Dendritic cell treated with granulocyte-macrophage colony-stimulating factor and Interleukin-4, amounts not matched to agents 40 ng/mL and 50 ng/mL, for 4 days (primary cell): ENCODE results near the gene KCNIP4.

Experiments
- H3K27ac Mint-ChIP-seq: one replicate; pipeline ENCODE4 v1.8.0; 2022; ENCODE audit warnings: mild to moderate bottlenecking, mixed read lengths
- H3K27me3 Mint-ChIP-seq: one replicate; pipeline ENCODE4 v1.8.0; 2022; ENCODE audit warnings: mild to moderate bottlenecking, mixed read lengths
- H3K36me3 Mint-ChIP-seq: one replicate; pipeline ENCODE4 v1.8.0; 2022; ENCODE audit warnings: low read depth, mixed read lengths
- H3K4me1 Mint-ChIP-seq: one replicate; pipeline ENCODE4 v1.8.0; 2022; ENCODE audit warnings: low read depth, mixed read lengths
- H3K4me3 Mint-ChIP-seq: one replicate; pipeline ENCODE4 v1.8.0; 2022; ENCODE audit warnings: mild to moderate bottlenecking, moderate library complexity, mixed read lengths
- H3K9me3 Mint-ChIP-seq: one replicate; pipeline ENCODE4 v1.8.0; 2022; ENCODE audit warnings: mixed read lengths
- intact Hi-C: fragments of 100-400 bp; cut with micrococcal nuclease; formaldehyde crosslinking; loops from one replicate; pipeline ENCODE4 v1.15.0; 2022

Gene KCNIP4

DNA sequence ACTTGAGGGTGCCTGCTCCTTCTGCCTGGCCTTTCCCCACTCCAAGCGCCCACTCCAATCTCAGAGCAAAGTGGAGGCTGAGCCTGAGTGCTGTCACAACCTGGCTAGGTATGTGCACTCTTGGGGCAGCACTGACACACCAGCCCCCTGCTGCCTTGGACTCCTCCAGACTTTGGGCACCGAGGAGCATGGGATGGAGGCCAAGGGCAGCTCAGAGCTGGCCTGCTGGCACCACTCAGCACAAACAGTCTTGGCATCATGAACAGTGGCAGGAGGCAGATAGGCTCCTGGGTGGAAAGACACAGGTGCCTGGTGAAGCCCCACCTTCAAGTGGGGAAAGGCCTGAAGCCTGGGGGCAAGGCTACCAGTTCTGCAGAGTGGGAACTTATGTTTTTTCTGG lies 91.8 kb downstream of the KCNIP4 start:
- H3K27me3 Mint-ChIP-seq = no peaks in the 10 kb centered on the region

DNA sequence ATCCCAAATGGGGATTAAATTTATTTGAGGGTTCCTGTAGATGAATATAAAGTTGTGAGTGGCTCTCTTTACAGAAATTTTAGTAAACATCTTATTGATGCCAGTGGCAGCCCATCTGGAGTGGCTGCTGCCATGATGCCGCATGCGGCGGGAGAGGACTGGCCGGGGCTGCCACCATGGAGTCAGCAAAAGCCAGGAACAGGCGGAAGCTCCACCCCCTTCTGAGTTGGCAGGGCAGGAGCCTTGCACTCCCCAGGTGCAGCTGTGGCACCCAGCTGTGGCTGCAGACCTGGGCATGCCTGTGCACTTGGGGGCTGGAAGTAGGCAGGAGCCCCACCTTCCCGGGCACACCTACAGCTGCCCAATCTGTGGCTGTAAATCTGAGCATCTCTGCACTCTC lies 92.3 kb downstream of the KCNIP4 start:
- H3K4me1 Mint-ChIP-seq = no peaks in the 10 kb centered on the region
- H3K27me3 Mint-ChIP-seq = no peaks in the 10 kb centered on the region
- peaks cover 18% of the 10 kb centered on the region for H3K9me3 Mint-ChIP-seq
- H3K36me3 Mint-ChIP-seq = no peaks in the 10 kb centered on the region
- H3K27ac Mint-ChIP-seq = no peak overlapping the region
- intact Hi-C loops = no loop called here
- no peak overlapping the region for H3K4me3 Mint-ChIP-seq

More for the DNA sequence above, 91.8 kb downstream of the KCNIP4 start:
- Mint-ChIP-seq H3K36me3 (no peaks in the 10 kb centered on the region), H3K4me3 (no peak overlapping the region), H3K4me1 (no peaks in the 10 kb centered on the region), H3K27ac (no peak overlapping the region), H3K9me3 (peaks cover 18% of the 10 kb centered on the region)
- intact Hi-C loops = no loop called here

DNA sequence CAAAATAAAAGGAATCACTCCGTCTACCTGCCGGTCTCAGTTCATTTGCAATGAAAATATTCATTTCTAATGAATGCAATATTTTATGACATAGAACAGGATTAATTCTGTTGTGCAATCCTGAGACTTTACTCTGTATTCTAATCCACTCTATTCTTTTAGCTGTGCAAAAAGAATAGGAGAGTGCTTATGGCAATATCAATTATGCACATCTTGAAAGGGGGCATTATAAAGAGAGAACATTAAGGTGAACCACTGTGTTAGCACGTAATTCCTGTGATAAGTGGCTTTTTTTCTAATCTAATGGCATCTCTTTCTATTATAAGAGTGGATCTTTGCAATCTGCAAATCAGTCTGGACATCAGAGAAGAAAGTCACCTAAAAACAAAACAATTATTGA lies 99.5 kb downstream of the KCNIP4 start:
- H3K4me3 Mint-ChIP-seq = no peak overlapping the region
- H3K9me3 Mint-ChIP-seq = no peaks in the 10 kb centered on the region
- intact Hi-C loops = no loop called here

DNA sequence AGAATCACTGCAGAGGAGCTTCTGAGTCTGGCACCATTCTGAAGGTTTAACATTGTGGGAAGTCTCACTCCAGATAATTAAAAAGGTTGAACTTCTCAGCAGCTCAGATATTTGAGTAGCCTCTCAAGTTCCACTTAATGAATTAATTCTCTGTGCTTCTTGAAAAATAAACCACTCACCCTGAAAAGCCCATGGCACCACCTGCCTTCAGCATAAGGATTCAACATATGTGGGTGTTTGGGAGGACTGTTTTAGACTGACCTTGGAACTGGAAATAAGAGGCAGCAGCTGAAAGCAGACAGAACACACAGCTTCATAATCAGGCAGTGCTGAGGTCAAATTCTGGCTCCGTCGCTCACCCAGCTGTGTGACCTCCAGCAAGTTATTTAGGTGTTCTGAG lies 100.6 kb downstream of the KCNIP4 start:
- Mint-ChIP-seq H3K36me3 (no peaks in the 10 kb centered on the region), H3K4me1 (no peaks in the 10 kb centered on the region), H3K27me3 (no peaks in the 10 kb centered on the region), H3K4me3 (no peak overlapping the region), H3K9me3 (no peaks in the 10 kb centered on the region), H3K27ac (no peak overlapping the region)
- intact Hi-C loops = no loop called here

More for the DNA sequence above, 99.5 kb downstream of the KCNIP4 start:
- no peak overlapping the region for H3K27ac Mint-ChIP-seq
- H3K27me3 Mint-ChIP-seq = no peaks in the 10 kb centered on the region
- H3K36me3 Mint-ChIP-seq = no peaks in the 10 kb centered on the region
- no peaks in the 10 kb centered on the region for H3K4me1 Mint-ChIP-seq

DNA sequence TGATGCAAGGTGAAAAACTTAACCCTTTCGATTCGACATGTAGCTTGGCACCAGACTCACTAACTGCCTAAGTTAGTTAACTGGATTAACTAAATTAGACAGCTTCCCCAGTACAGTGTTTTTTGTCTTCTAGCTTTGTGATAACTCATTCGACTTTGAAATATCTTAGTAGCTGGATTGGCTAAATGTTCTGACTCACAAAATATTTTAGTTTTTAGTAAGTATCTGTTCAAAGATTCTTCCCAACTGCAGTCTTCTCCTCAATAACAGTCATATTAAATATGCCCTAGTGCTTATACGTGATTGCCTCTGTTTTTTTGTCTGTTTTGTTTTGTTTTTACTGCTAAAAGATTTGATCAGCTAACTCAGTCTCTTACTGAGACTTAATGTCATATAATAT lies 102.9 kb downstream of the KCNIP4 start:
- intact Hi-C loops = no loop called here
- Mint-ChIP-seq H3K27me3 (no peaks in the 10 kb centered on the region), H3K4me1 (no peaks in the 10 kb centered on the region), H3K4me3 (no peak overlapping the region), H3K9me3 (no peaks in the 10 kb centered on the region), H3K36me3 (no peaks in the 10 kb centered on the region), H3K27ac (no peak overlapping the region)

DNA sequence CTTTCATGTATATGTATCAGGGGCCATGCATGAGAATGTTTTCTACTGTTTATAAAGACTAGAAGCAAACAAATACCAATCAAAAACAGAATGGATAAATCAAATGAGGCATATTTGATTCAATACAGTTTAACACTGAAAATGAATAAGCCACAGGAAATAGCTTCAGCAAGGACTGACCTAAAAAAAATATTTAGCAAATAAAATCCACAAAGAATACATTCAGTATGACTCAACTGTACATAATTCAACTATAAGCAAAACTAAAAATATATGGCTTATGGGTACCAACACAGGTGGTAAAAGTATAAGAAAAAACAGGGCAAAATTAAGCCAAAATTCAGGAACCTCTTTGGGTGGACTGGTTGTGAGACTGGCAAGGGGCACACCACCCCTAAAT lies 112.9 kb downstream of the KCNIP4 start:
- Mint-ChIP-seq H3K9me3 (no peaks in the 10 kb centered on the region), H3K4me3 (no peak overlapping the region), H3K4me1 (no peaks in the 10 kb centered on the region), H3K27ac (no peak overlapping the region), H3K27me3 (no peaks in the 10 kb centered on the region), H3K36me3 (no peaks in the 10 kb centered on the region)
- intact Hi-C loops = no loop called here

DNA sequence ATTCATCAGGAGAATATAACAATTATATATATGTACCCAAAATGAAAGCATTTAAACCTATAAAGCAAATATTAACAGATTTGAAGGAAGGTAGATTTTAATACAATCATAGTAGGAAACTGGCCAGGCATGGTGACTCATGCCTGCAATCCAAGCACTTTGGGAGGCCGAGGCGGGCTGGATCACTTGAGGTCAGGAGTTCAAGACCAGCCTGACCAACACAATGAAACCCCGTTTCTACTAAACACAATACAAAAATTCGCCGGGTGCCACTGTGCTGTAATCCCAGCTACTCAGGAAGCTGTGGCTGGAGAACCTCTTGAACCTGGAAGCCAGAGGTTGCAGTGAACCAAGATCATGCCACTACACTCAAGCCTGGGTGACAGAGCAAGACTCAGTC lies 118.3 kb downstream of the KCNIP4 start:
- no peaks in the 10 kb centered on the region for H3K9me3 Mint-ChIP-seq
- H3K27ac Mint-ChIP-seq = no peak overlapping the region
- no peaks in the 10 kb centered on the region for H3K27me3 Mint-ChIP-seq
- intact Hi-C loops = no loop called here
- no peak overlapping the region for H3K4me3 Mint-ChIP-seq
- H3K36me3 Mint-ChIP-seq = no peaks in the 10 kb centered on the region
- no peaks in the 10 kb centered on the region for H3K4me1 Mint-ChIP-seq

DNA sequence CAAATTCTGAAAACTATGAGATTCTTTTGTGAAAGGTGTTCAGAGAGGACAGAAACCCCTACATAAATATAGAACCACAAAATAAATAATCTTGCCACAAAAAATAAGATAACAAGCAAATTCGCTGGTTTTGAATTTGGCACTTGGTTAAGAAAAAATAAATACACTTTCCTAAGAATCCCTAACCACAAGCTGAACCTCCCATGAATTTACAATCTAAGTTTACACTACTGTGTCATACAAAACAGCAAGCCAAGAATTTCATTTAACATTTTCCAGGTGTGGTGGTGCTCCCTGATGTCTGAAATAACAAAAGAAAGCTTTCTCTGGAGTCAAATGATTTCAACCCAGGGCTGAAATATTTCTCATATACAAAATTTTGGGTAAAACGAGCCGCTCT lies 121.0 kb downstream of the KCNIP4 start:
- no peak overlapping the region for H3K27ac Mint-ChIP-seq
- H3K4me1 Mint-ChIP-seq = no peaks in the 10 kb centered on the region

DNA sequence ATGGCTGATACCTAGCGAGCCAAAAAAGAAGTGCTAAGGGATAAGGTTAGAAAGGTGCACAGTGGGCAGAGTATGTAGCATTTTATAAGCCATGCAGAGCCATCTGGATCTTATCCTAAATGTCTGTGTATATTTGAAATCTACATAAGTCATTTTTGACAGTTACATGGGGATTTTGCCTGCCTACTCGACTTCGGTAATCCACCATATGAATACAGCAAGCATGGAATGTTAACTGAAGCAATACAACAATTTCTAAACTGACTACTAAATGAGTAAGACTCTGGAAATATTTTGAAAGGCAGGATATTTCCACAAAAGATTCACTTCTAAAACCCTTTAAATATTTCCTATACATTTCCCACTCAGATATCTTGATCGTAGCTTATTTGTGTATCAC lies 122.5 kb downstream of the KCNIP4 start:
- no peaks in the 10 kb centered on the region for H3K27me3 Mint-ChIP-seq
- no peaks in the 10 kb centered on the region for H3K36me3 Mint-ChIP-seq
- H3K9me3 Mint-ChIP-seq = no peaks in the 10 kb centered on the region
- intact Hi-C loops = no loop called here
- no peak overlapping the region for H3K4me3 Mint-ChIP-seq
- no peaks in the 10 kb centered on the region for H3K4me1 Mint-ChIP-seq
- H3K27ac Mint-ChIP-seq = no peak overlapping the region

More for the DNA sequence above, 121.0 kb downstream of the KCNIP4 start:
- Mint-ChIP-seq H3K9me3 (no peaks in the 10 kb centered on the region), H3K4me3 (no peak overlapping the region), H3K27me3 (no peaks in the 10 kb centered on the region), H3K36me3 (no peaks in the 10 kb centered on the region)
- intact Hi-C loops = no loop called here

DNA sequence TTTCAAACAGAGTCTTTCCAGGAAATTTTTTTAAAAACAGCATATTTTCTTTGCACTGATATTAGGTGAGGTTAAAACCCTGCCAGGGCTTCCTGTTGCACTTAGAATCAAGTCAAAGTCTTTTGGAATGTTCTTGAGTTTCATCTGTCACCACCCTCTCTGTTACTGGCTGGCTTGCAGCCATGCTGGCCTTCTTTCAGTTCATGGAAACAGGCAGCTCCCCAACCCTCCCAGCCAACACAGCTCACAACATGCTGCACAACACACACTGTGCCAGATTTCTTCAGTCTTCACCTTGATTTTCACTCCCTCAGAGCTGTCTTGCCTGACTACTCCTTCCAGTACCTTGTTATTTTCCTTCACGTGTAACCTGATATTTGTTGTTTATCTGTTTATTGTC lies 129.5 kb downstream of the KCNIP4 start:
- no peaks in the 10 kb centered on the region for H3K27me3 Mint-ChIP-seq
- H3K9me3 Mint-ChIP-seq = peaks cover 35% of the 10 kb centered on the region
- no peak overlapping the region for H3K4me3 Mint-ChIP-seq
- H3K36me3 Mint-ChIP-seq = no peaks in the 10 kb centered on the region
- intact Hi-C loops = no loop called here
- no peak overlapping the region for H3K27ac Mint-ChIP-seq
- no peaks in the 10 kb centered on the region for H3K4me1 Mint-ChIP-seq

DNA sequence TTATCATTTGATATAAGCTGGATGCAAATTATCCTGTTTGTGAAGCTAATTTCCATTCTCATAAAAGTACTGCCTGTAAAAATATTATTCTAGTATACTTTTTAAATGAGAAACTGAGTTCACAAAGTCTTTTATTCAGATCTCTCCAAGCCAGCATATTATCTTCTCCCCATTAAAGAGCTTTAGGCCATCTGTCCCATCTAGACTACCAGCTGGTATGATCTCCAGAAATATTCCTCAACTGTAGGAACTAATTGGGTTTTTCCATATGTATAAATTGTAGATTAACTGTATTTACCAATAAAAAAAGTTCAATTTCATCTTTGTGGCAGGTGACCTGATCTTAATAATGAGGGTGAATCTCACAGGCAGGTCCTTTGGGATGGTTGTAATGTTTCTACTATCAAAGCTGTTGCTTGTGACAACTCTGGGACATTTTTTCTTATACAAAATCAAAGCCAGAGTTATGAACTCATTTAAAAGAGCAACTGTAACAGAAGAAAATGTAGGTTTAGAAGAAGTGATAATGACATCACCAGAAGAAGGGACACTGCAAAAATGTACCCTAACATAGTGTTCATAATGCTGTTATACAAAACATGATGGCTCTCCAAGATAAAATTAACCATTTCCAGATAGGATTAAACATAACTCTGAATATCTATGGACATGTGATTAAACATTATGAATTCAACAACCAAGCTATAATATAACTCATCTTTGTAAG lies 132.8 kb downstream of the KCNIP4 start:
- Mint-ChIP-seq H3K27ac (no peak overlapping the region), H3K9me3 (peaks cover 35% of the 10 kb centered on the region), H3K36me3 (no peaks in the 10 kb centered on the region), H3K4me3 (no peak overlapping the region), H3K4me1 (no peaks in the 10 kb centered on the region), H3K27me3 (no peaks in the 10 kb centered on the region)
- intact Hi-C loops = no loop called here

DNA sequence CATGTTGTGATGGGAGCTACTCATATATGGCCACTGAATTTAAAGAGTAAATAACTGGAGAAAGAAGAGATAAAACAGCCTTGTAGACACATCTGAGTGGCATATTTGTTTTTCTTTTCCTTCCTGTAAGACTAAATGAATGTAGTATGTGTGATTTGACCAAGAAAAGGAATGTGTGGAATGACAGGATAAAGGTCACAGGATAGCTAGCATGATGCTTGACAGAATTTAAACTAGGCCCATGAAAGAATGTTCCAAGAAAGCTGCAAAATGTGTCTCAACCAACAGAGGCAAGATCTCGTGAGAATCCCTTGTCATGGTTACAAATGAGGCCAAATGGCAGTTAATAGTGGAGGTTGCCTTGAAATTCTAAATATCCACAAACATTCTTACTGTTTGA lies 137.0 kb downstream of the KCNIP4 start:
- Mint-ChIP-seq H3K4me3 (no peak overlapping the region), H3K4me1 (no peaks in the 10 kb centered on the region), H3K27ac (no peak overlapping the region), H3K27me3 (no peaks in the 10 kb centered on the region), H3K9me3 (peaks cover 6% of the 10 kb centered on the region), H3K36me3 (no peaks in the 10 kb centered on the region)
- intact Hi-C loops = no loop called here

DNA sequence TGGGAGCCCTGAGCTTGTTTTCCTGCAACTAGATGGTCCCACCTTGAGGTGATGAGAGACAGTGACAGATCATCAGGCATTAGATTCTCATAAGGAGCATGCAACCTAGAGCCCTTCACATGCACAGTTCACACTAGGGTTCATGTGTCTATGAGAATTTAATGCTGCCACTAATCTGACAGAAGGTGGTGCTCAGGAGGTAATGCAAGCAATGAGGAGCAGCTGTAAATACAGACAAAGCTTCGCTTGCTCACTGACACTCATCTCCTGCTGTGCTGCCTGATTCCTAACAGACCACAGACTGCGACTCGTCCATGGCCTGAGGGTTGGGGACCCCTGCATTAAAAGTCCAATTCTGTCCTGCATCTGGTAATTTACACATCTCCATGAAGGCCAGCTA lies 141.6 kb downstream of the KCNIP4 start:
- no peaks in the 10 kb centered on the region for H3K9me3 Mint-ChIP-seq
- no peaks in the 10 kb centered on the region for H3K36me3 Mint-ChIP-seq
- H3K27me3 Mint-ChIP-seq = no peaks in the 10 kb centered on the region
- no peaks in the 10 kb centered on the region for H3K4me1 Mint-ChIP-seq
- intact Hi-C loops = no loop called here
- no peak overlapping the region for H3K27ac Mint-ChIP-seq
- H3K4me3 Mint-ChIP-seq = no peak overlapping the region

DNA sequence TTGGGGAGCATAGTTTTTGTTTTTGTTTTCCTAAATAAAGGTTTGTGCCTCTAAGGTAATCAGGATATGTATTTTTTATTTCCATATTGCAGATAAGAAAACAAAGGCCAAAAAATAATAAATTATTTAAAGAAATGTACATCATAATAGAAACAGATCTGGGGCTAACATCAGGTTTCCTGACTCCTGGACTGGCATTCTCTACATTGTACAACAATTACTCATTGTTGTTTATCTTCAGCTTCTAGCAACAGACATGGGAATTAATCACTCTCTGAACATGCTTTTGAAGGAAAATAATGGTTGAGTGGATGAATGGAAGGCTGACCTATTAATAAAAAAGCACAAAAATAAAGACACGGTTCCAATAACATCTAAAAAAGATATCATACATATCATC lies 146.2 kb downstream of the KCNIP4 start:
- Mint-ChIP-seq H3K36me3 (no peaks in the 10 kb centered on the region), H3K27ac (no peak overlapping the region), H3K27me3 (no peaks in the 10 kb centered on the region), H3K4me3 (no peak overlapping the region), H3K4me1 (no peaks in the 10 kb centered on the region), H3K9me3 (no peaks in the 10 kb centered on the region)
- intact Hi-C loops = no loop called here

DNA sequence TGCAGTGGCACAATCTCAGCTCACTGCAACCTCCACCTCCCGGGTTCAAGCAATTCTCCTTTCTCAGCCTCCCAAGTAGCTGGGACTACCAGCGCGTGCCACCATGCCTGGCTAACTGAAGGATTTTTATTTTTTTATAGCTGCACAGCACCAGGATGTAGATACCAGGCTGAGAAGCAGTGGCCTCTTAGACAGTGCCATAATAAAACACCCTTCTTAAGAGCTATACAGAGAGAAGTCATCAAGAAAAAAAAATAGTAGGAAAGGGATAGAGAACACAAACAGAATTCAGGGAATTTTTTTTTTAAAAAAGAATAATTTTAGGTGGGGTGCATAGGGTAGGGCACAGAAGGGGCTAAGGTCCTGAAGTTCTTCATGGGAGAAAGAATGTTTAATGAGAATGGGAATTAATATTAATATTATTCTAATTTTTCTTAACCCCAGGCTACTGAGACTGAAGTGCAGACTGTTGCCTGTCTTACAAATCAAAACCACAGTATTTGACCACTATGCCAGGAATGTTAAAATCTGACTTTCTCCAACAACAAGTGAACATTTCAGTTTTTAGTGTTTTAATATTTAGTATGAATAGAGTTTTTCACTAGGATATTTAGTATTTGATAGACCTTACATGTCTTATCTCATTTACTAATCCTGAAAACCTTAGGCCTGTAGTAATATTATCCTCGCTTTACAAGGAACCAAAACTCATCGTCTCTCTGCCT lies 146.7 kb downstream of the KCNIP4 start:
- Mint-ChIP-seq H3K36me3 (no peaks in the 10 kb centered on the region), H3K9me3 (no peaks in the 10 kb centered on the region)

More for the DNA sequence above, 146.7 kb downstream of the KCNIP4 start:
- H3K4me3 Mint-ChIP-seq = no peak overlapping the region
- intact Hi-C loops = no loop called here
- H3K27ac Mint-ChIP-seq = no peak overlapping the region
- H3K4me1 Mint-ChIP-seq = no peaks in the 10 kb centered on the region
- H3K27me3 Mint-ChIP-seq = no peaks in the 10 kb centered on the region
